Posterior vena cava (tissue), 2 donors: ENCODE results near the gene SLC6A16. TPM values are rescaled to one million over a fixed set of nuclear protein-coding genes. Genes with fewer than 3 reads are reported as not detected.

ENCODE experiments used
- microRNA-seq, 2 donors: library from miRNA; unstranded; fragments of <30 nt; microRNA quantifications; one replicate each; pipeline ENCODE4 v1.2.0, GENCODE V29; 2020 to 2021; ENCODE audit warnings: borderline microRNAs expressed in 2 of 2
- total RNA-seq, 2 donors: library from RNA; stranded (reverse); fragmentation: NEBNext Ultra II Directional; extraction: Animal tissue kit (Norgen Biotek cat#: 25700); gene quantifications; one replicate each; pipeline ENCODE4 v1.2.1, GENCODE V29; 2021
- donor health status: DM: yes; HTN: yes; CAD: no.
- donor health status: DM: yes; HTN: yes; CAD: no.

Gene SLC6A16
- total RNA-seq, 2 donors from 2014 or later = 1.7 to 2.6 TPM

Small RNAs within 50 kb of the gene (microRNA-seq; reads per million reads assigned to microRNA genes)
- 0 to 0.26 reads per million in 2 donors for gene MIR4324

Other genes with a start within 250 kb of the SLC6A16 start
- 100 to 1,000 TPM; 114 to 124 TPM for gene SNRNP70, start 239.7 kb downstream of the SLC6A16 start, total RNA-seq
- gene LIN7B, start 210.8 kb downstream of the SLC6A16 start, total RNA-seq = 1 to 10 TPM; 9.0 to 9.3 TPM
- gene C19orf73, start 206.0 kb downstream of the SLC6A16 start, total RNA-seq = under 1 TPM in 1 of 2 donors, not detected in 1; 0.81 TPM
- gene PPFIA3, start 205.6 kb downstream of the SLC6A16 start, total RNA-seq = 1 to 10 TPM; 3.6 to 4.9 TPM
- gene HRC, start 169.8 kb downstream of the SLC6A16 start, total RNA-seq = 1 to 10 TPM; 1.1 to 2.4 TPM
- gene TRPM4, start 167.4 kb downstream of the SLC6A16 start, total RNA-seq = 10 to 100 TPM; 20.5 to 36.0 TPM
- gene CD37, start 10.2 kb upstream of the SLC6A16 start, total RNA-seq = 10 to 100 TPM; 11.5 to 19.6 TPM
- 10 to 100 TPM; 31.0 to 32.4 TPM for gene TEAD2, start 37.2 kb upstream of the SLC6A16 start, total RNA-seq
- not detected for gene DKKL1, start 38.7 kb upstream of the SLC6A16 start, total RNA-seq
- not detected for gene KASH5, start 63.1 kb upstream of the SLC6A16 start, total RNA-seq
- not detected for gene PTH2, start 98.2 kb upstream of the SLC6A16 start, total RNA-seq
- gene GFY, start 100.2 kb upstream of the SLC6A16 start, total RNA-seq = not detected
- 1 to 10 TPM; 1.5 to 2.8 TPM for gene SLC17A7, start 116.3 kb upstream of the SLC6A16 start, total RNA-seq
- 10 to 100 TPM; 34.4 to 36.6 TPM for gene PIH1D1, start 126.6 kb upstream of the SLC6A16 start, total RNA-seq
- 10 to 100 TPM; 17.3 to 24.2 TPM for gene ALDH16A1, start 128.0 kb upstream of the SLC6A16 start, total RNA-seq
- gene FLT3LG, start 149.0 kb upstream of the SLC6A16 start, total RNA-seq = 10 to 100 TPM in 1 of 2 donors, 1 to 10 TPM in 1; 7.3 to 12.0 TPM
- gene RPL13A, start 162.4 kb upstream of the SLC6A16 start, total RNA-seq = 1,000 to 10,000 TPM; 1,658 to 1,769 TPM
- 1,000 to 10,000 TPM; 1,242 to 1,344 TPM for gene RPS11, start 171.2 kb upstream of the SLC6A16 start, total RNA-seq
- 100 to 1,000 TPM; 192 to 304 TPM for gene FCGRT, start 187.5 kb upstream of the SLC6A16 start, total RNA-seq
- 100 to 1,000 TPM in 1 of 2 donors, 10 to 100 TPM in 1; 94.0 to 128 TPM for gene RCN3, start 202.8 kb upstream of the SLC6A16 start, total RNA-seq